Keratinocyte (primary cell): ENCODE measurements around the gene WDR89.

ENCODE experiments used
- CTCF ChIP-seq, 3 experiments: IDR thresholded peaks in 1 of 3; conservative IDR thresholded peaks in 1 of 3; optimal IDR thresholded peaks in 1 of 3; 2 replicates in 2 of 3; 3 replicates in 1 of 3; pipeline versions ENCODE3 to v1.5.1; 2011; ENCODE audit warnings: low read length in 3 of 3, mild to moderate bottlenecking in 3 of 3, moderate library complexity in 2 of 3, control low read depth in 1 of 3, inconsistent platforms in 1 of 3; ENCODE audit not compliant: insufficient read depth in 2 of 3; ENCODE audit errors: extremely low read depth in 1 of 3
- EZH2 ChIP-seq: IDR thresholded peaks from one replicate; pipeline ENCODE4 v1.6.1; 2012; ENCODE audit warnings: inconsistent platforms, mild to moderate bottlenecking, low read length, moderate library complexity

- TF ChIP-seq CTCF (optimal IDR thresholded peaks at IDR 0.05 in 1 of 3, IDR thresholded peaks at IDR 0.05 in 1 of 3, conservative IDR thresholded peaks at IDR 0.05 in 1 of 3; ENCODE audit: extremely low read depth in 1 of 3, insufficient read depth in 2 of 3, low read length in 3 of 3) (no peak), EZH2 (no peak)
These were observed 24.7 kb upstream of the WDR89 start for GRCh38 chr14:63666335-63666734.
